ENCODE results near the gene CBX8. TPM values are rescaled to one million over a fixed set of nuclear protein-coding genes. Genes with fewer than 3 reads are reported as not detected.
A peak's percentile ranks its signal among the peaks of the same experiment; 100 is the strongest.

Gene CBX8
- total and polyA plus RNA-seq, 2 of the 13 experiments (the other 11 are each of a cell fraction or from before 2014, with no cell fraction given), result 0.34 to 12.6 TPM

GRCh38 chr17:79843816-79844800, 47.2 kb upstream of the CBX8 start (continued):
- peak; percentile 29; the same call in 1 of the 2 replicates for TF ChIP-seq HMGXB3 (CRISPR knock-in tag; IDR thresholded peaks at IDR 0.05; ENCODE audit: borderline replicate concordance)
- TF ChIP-seq ZFP36L1 (CRISPR knock-in tag; IDR thresholded peaks at IDR 0.05), result peak; percentile 92
- no peak for TF ChIP-seq MBD4 (IDR thresholded peaks at IDR 0.05; ENCODE audit: borderline replicate concordance, low read length)
- TF ChIP-seq DDIT3 (CRISPR knock-in tag; IDR thresholded peaks at IDR 0.05), result no peak
- TF ChIP-seq FOSL1 (CRISPR knock-in tag; IDR thresholded peaks at IDR 0.05; ENCODE audit: borderline replicate concordance), result no peak
- TF ChIP-seq REPIN1 (CRISPR knock-in tag; IDR thresholded peaks at IDR 0.05; ENCODE audit: borderline replicate concordance, low read depth), result 0 out of 2 replicates have a peak, but pooled peaks have one; percentile 45
- peak; percentile 87 for TF ChIP-seq YEATS4 (CRISPR knock-in tag; IDR thresholded peaks at IDR 0.05; ENCODE audit: borderline replicate concordance)
- peak; percentile 76; the same call in 1 of the 2 replicates for TF ChIP-seq THAP9 (CRISPR knock-in tag; IDR thresholded peaks at IDR 0.05; ENCODE audit: borderline replicate concordance)
- TF ChIP-seq ARID4A (CRISPR knock-in tag; IDR thresholded peaks at IDR 0.05; ENCODE audit: borderline replicate concordance), result peak; percentile 75; the same call in 1 of the 2 replicates
- TF ChIP-seq PCBP2 (optimal IDR thresholded peaks at IDR 0.05; ENCODE audit: low read depth, low read length, poor library complexity, severe bottlenecking), result no peak
- TF ChIP-seq JDP2 (CRISPR knock-in tag; IDR thresholded peaks at IDR 0.05; ENCODE audit: borderline replicate concordance), result no peak; the same call in 1 of the 2 replicates
- peak; percentile 58 for TF ChIP-seq IKZF5 (CRISPR knock-in tag; IDR thresholded peaks at IDR 0.05)
- TF ChIP-seq ADNP (CRISPR knock-in tag; IDR thresholded peaks at IDR 0.05), result no peak

All from HepG2 (cell line).